Amniotic stem cell (primary cell): Measurements from ENCODE around the gene QRSL1.
"Not testable (repeated sequence)": the region's sequence is repeated elsewhere in the genome, so short reads cannot be mapped to it uniquely, and the experiment has no call there.

Experiments
- DNase-seq: peaks from one replicate; lab custom pipeline; 2025; lab: John Stamatoyannopoulos, UW

The QRSL1 gene

GRCh38 chr6:106623039-106623438, 6.3 kb upstream of the QRSL1 start:
- DNase-seq: no peak

GRCh38 chr6:106626485-106626884, 2.9 kb upstream of the QRSL1 start:
- DNase-seq: no peak

GRCh38 chr6:106627760-106628159, 1.6 kb upstream of the QRSL1 start:
- DNase-seq: not testable (repeated sequence)

GRCh38 chr6:106628658-106629102, 698 bp upstream of the QRSL1 start:
- DNase-seq: no peak

GRCh38 chr6:106629859-106630163, 433 bp downstream of the QRSL1 start:
- DNase-seq: no peak

- DNase-seq: no peak
These were observed 988 bp downstream of the QRSL1 start for GRCh38 chr6:106630366-106630765.

GRCh38 chr6:106631346-106631745, 2.0 kb downstream of the QRSL1 start:
- no peak for DNase-seq

GRCh38 chr6:106634565-106634964, 5.2 kb downstream of the QRSL1 start:
- DNase-seq: no peak

GRCh38 chr6:106637051-106637716, 7.8 kb downstream of the QRSL1 start:
- DNase-seq: no peak

GRCh38 chr6:106637717-106638341, 8.5 kb downstream of the QRSL1 start:
- DNase-seq: no peak

- DNase-seq: no peak
These were observed 10.4 kb downstream of the QRSL1 start for GRCh38 chr6:106639812-106640211.

GRCh38 chr6:106642476-106642875, 13.1 kb downstream of the QRSL1 start:
- no peak for DNase-seq

- DNase-seq: no peak
These were observed 13.7 kb downstream of the QRSL1 start for GRCh38 chr6:106643061-106643460.

GRCh38 chr6:106648651-106649308, 19.4 kb downstream of the QRSL1 start:
- DNase-seq: no peak

- no peak for DNase-seq
These were observed 29.1 kb downstream of the QRSL1 start for GRCh38 chr6:106658469-106658868.

GRCh38 chr6:106659859-106660258, 30.5 kb downstream of the QRSL1 start:
- no peak for DNase-seq

GRCh38 chr6:106662458-106662857, 33.1 kb downstream of the QRSL1 start:
- DNase-seq: no peak

- no peak for DNase-seq
These were observed 37.1 kb downstream of the QRSL1 start for GRCh38 chr6:106666282-106667021.

GRCh38 chr6:106667022-106667402, 37.6 kb downstream of the QRSL1 start:
- DNase-seq: no peak

GRCh38 chr6:106670236-106670635, 40.9 kb downstream of the QRSL1 start:
- DNase-seq: no peak

GRCh38 chr6:106671651-106672050, 42.3 kb downstream of the QRSL1 start:
- no peak for DNase-seq

- no peak for DNase-seq
These were observed 45.3 kb downstream of the QRSL1 start for GRCh38 chr6:106674541-106675229.
